Left renal pelvis (tissue), 4 donors: Measurements from ENCODE around the gene KPNA4. TPM values are rescaled to one million over a fixed set of nuclear protein-coding genes. Genes with fewer than 3 reads are reported as not detected.
"Not testable (repeated sequence)": the region's sequence is repeated elsewhere in the genome, so short reads cannot be mapped to it uniquely, and the experiment has no call there.

Experiments used
- DNase-seq, 4 donors: peaks; one replicate each; pipeline ENCODE4 v3.0.0-alpha.2; 2013; ENCODE audit warnings: low read depth in 4 of 4, low spot score in 3 of 4
- polyA plus RNA-seq, 4 donors: library from polyadenylated mRNA; unstranded; fragments of 120-200 nt; gene quantifications; one replicate each; pipeline ENCODE4 v1.2.1, GENCODE V29; 2013; ENCODE audit not compliant: insufficient read length in 4 of 4

The KPNA4 gene
- polyA plus RNA-seq, 4 donors, result 63.5 to 89.7 (median 77.3) TPM

DNA sequence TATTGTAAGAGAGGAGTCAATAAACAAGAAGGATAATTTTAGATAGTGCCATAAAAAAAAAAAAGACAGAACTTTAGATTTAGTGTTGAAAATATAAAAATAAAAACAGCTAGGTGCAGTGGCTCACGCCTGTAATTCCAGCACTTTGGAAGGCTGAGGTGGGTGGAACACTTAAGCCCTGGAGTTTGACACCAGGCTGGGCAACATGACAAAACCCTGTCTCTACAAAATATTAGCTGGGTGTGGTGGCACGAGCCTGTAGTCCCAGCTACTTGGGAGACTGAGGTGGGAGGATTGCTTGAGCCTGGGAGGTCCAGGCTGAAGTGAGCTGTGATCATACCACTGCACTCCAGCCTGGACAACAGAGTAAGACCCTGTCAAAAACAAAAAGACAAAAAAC, 49.0 kb downstream of the KPNA4 start:
- DNase-seq, result not testable (repeated sequence)

DNA sequence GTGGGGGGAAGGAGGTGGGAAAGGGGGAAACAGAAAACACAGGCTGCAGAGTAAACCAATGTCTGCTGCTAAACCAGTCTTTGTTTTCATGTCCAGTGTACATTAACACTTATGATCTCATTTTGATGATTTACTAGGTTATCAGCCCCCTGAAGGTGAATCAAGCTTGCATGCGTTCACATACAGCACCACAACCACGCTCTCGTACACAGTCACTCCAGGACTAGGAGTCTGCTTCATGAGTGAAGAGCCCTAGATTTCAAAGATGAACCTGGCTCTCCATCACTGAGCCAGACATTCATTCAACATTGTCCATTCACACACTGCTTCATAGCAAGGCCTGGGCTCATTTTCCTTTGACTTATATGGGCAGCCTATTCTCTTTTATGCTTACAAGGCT, 64.0 kb downstream of the KPNA4 start:
- no peak for DNase-seq

DNA sequence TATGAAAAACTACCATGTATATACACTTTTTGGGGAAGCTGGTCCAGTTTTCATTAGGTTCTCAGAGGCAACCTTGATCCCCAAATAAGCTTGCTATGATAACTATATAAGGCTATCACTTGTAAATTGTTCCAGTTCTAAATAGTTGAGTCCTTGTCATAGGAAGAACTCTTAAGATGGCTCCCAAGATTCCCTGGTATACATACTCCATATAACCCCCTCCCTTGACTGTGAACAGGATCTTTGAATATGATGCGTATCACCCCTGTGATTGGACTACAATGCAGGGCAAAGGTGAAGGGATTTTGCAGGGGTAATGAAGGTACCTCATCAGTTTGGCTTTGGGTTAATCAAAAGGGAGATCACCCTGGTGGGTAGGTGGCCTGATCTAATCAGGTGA, 67.2 kb downstream of the KPNA4 start:
- no peak for DNase-seq

DNA sequence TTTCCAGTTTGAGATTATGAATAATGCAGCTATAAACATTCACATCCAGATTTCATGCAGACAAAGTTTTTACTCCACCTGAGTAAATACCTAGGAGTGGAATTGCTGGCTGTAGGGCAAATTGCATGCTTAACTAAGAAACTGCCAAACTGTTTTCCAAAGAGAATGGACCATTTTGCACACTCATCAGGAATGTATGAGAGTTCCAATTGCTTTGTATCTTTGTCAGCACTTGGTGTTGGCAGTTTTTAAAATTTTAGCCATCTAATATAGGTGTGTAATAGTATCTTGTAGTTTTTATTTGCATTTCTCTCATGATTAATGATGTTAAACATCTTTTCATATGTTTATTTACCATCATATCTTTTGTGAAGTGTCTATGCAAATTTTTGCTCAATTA, 75.2 kb downstream of the KPNA4 start:
- DNase-seq, result no peak

DNA sequence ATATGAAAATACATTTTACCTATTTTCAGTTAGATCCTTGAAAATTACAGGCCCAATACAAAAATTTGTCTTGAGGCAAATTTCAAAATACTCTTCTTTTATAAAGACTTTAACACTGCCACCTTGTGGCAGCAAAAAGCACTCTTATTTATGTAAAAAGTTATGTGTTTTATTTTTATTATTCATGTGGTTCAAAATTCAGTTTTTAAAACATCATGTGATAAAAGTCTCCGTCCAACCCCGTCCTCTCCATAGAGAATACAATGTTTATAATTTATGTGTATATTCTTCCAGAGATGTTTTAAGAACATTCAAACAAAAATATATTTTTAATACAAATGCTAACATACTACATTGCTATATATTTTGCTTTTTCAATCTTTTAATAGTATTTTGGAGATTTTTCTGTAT, 78.9 kb downstream of the KPNA4 start:
- no peak for DNase-seq

DNA sequence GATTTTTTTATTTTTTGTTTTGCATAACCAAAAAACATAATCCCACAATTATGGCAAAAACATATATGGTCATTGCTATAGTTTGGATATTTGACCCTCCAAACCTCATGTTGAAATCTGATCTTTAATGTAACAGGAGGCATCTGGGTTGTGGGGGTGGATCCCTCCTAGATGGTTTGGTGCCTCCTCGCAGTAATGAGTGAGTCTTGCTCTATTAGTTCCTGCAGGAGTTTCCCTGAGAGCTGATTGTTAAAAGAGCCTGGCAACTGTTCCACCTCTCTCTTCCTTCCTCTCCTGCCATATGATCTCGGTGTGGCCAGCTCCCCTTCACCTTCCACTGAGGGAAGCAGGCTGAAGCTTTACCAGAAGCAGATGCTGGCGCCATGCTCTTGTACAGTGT, 82.6 kb downstream of the KPNA4 start:
- no peak for DNase-seq

DNA sequence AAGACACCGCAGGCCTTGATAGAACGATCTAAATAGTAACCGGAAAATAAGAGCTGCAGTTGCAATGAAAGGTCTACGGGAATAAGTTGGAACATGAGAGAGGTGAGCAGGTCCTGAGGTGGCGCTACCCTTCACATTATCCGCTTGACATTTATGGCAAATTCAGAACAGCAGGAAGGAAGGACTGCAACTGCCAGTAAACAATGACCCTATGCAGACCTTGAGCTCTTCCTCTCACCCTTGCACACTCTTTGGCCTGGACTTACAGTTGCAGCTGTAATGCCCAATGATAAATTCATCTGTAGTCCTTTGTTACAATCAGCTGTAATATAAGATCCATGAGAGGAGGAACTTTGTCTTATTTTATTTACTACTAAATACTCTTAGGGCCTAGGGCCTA, 83.5 kb downstream of the KPNA4 start:
- no peak for DNase-seq

DNA sequence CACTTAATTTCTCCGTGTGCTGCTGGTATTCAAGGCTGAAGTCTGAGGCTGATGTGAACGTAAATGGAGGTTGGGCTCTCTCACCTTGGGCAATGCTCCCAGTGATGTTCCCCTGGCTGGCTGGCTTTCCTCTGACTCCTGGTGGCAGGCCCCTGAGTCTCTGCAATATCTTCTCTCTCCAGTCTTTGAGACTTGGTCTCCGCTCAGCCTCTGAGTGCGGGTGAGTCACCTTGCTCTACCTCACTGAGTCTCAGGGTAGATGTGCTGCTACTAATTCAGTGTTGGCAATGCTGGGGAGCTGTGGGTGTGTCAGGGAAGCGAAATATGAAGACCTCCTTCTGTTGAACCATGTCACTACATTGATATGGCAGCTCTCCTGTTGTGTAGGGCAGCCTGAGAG, 84.4 kb downstream of the KPNA4 start:
- no peak for DNase-seq

DNA sequence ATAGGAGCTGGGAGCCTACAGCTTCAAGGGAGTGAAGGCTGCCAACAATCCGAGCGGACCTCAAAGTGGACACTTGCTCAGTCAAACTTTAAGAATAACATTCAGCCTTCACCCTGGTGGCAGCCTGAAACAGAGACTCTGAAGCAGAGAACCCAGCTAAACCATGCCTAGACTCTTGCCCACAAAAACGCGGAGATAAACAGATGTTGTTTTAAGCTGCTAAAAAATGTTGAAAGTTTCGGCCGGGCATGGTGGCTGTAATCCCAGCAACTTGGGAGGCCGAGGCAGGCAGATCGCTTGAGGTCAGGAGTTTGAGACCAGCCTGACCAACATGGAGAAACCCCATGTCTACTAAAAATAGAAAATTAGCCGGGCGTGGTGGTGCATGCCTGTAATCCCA, 86.0 kb downstream of the KPNA4 start:
- no peak for DNase-seq

DNA sequence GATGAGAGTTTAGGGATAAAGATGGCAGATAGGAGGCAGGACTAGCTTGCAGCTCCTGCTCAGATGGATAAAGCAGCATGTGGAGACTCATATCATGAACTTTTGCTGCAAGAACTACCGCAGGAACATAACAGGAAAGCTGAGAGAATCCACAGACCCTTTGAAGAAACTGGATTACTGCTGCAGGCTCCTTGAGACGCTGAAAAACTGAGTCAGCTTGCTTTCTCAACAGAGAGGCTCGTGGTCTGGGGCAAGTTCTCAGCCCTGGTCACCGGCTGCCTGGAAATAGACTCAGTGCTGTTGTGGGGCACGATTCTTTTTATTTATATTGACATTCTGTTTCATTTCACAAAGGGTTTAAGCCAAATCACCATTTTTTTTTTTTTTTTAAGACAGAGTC, 87.0 kb downstream of the KPNA4 start:
- DNase-seq, result no peak

DNA sequence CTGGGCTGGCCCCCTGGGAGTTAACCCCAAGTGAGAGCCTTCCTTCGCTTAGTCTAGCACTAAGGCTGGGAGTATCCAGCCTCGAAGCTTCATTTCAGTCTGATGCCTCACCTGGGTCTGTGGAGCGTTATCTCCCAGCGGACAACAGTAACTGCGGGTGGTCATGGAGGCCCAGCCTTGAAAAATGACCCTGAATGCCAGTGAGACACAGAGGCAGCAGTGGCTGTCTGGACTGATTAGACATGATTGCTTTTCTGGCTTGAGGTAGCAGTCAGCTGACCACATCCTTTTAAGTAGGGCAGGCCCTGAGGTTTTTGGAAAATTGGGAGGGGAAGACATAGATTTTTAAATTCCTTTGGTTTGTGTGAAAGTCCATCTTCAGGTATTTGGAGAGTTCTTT, 87.6 kb downstream of the KPNA4 start:
- DNase-seq, result no peak

DNA sequence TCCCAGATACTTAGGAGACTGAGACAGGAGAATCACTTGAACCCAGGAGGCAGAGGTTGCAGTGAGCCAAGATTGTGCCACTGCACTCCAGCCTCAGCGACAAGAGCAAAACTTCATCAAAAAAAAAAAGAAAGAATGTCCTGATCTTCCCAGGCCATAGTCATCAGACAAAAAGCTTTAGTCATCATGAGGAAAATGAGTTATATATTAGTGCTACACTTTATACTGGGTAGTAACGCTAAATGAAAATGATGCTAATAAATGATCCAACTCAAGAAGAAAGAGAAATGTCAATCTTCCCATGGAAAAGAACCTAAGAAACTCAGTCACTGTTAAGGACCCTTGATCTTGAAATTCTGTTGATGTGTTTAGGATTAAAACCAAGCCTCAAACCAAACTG, 89.5 kb downstream of the KPNA4 start:
- DNase-seq, result no peak

DNA sequence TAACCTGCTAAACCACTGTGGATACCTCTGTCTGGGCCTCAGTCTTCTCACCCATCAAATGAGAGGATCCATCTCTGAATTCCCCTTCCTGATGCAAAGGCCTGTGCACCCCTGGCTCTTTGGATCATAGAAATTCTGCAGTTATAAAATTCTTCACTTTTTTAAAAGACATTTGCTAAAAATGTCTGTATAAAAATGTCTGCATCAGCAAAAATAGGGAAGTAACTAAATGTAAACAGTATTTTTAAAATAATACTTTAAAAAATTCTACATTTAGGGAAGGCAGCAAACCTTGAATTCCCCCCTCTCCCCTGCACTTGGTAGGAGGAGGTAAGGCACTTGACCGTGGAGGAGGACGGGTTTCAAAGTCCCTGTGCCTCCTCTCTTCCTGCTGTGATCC, 90.2 kb downstream of the KPNA4 start:
- DNase-seq, result no peak

DNA sequence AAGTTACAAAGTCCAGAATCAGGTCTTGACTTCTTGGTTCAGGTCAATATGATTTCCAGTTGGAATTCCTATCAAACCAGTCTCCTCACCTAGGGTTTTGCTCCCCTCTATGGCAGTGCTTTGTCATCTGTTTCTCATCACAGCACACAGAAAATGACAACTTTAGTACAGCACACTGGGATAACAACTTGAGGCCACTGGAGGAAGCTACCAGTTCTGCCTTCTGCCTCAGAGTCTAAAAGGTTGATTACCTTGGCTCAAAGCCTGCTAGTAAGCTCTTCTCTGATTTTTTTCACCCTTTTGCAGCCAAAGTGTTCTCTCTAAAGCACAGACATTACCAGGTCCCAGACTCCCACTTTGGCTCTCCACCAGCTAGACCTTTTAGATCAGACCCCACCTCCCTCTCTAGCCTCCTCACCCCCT, 90.9 kb downstream of the KPNA4 start:
- DNase-seq, result no peak

DNA sequence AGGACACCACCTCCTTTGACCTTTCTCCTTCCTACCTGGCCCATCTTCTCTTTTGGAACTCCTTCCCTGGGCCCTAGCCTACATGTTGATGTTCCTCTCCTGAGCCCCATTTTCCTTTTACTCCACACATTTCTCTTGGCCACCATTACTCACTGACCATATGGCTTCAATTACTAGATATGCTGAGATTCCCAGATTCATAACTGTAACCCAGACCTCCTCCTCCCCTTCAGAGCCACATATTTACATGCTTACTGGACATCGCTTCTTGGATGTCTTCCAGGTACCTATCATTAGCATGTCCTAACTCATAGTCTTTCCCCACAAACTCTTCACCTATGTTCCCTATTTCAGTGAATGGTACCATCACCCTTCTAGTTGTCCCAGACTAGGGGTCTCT, 91.4 kb downstream of the KPNA4 start:
- no peak for DNase-seq

DNA sequence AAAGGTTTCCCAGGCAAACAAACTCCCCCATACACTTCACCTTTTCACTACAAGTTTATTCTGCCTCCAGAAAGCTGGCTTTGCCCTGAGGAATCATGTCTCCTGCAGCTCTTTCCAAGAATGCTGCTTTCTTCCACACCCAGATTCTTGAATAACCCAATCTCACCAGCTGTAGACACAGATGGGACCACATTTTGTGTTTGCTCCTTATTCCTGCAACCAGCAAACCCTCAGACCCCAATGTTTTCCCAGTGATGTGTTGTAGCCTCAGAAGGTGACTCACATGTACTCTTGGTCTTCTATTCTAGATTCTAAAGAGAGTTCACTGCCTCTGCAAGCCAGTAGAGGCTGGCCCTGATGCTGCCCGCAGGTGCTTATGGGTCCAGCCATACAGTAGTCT, 92.2 kb downstream of the KPNA4 start:
- DNase-seq, result no peak

DNA sequence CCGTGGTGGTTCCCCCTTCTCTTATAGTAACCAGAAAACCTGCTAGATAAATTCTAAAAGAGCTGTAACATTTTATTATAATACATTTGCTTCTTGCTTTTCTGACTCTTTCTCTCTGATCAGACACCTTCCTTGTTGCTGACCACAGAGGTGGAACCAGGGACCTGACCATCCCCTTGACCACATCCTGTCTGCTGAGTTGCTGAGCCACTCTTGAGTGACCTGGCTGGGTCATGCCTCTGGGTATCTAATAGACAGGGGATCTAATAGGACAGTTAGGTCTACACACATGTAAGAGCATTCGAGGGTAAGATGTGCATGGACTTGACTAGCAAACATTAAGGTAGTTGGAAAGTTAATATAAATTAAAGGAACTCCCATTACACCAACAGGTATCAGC, 93.0 kb downstream of the KPNA4 start:
- no peak for DNase-seq

DNA sequence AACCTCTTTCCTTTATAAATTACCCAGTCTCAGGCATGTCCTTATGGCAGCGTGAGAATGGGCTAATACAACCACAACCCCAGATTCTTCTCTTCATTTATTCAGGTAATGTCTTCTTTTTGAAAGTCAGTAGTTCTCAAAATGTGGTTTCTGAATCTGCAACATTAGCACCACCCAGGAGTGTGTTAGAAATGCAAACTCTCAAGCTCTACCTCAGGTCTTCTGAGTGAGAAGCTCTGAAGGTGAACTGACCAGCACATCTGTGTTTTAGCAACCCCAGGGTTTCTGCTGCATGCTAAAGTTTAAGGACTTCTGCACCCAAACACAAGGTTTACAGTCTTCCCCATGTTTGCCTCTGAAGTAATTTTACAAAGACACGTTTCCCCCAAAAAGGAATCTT, 93.5 kb downstream of the KPNA4 start:
- no peak for DNase-seq

DNA sequence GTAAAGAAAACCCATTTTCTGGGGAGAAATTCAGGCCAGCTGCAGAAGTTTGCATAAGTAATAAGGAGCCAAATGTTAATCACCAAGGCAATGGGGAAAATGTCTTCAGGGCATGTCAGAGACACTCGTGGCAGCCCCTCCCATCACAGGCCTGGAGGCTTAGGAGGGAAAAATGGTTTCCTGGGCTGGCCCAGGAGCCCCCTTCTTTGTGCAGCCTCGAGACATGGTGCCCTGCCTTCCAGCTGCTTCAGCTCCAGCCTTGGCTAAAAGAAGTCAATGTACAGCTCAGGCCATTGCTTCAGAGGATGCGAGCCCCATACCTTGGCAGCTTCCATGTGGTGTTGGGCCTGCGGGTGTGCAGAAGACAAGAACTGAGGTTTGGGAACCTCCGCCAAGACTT, 95.2 kb downstream of the KPNA4 start:
- DNase-seq, result no peak

DNA sequence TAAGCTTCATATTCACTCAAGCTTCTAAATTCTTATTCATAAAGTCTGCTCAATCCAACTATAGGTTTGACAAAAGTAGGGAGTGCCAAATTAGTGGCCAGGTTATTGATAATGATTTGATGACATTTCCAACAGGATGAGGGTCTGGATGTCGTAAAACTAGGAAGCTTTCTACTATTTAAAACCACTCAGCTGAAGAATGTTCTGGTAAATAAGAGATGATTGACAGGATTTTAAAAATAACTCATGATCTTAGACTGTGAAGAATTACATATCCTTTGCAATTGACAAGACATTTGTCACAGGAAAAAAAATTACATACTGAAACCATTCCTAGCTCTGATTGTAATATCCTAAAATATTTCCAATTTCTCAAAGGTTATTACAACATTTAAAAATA, 100.4 kb downstream of the KPNA4 start:
- DNase-seq, result no peak

DNA sequence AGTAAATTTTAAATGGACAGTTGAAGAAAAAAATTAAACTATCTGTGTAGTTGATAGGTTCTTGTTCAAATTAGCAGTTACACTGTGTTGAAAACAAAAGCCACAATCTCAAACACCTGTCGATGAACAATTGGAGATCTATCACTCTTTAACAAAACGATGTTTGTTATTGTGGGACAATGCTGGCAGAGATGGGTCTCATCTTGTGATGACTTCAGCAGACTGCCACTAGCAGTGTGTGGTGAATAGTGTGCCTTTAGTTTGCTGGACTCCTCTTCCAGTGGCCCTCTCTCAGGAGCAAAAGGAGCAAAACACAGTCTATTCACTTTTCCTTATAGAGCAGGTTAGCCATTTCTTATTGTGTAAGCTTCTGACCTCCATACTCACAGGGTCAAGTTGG, 101.0 kb downstream of the KPNA4 start:
- no peak for DNase-seq

DNA sequence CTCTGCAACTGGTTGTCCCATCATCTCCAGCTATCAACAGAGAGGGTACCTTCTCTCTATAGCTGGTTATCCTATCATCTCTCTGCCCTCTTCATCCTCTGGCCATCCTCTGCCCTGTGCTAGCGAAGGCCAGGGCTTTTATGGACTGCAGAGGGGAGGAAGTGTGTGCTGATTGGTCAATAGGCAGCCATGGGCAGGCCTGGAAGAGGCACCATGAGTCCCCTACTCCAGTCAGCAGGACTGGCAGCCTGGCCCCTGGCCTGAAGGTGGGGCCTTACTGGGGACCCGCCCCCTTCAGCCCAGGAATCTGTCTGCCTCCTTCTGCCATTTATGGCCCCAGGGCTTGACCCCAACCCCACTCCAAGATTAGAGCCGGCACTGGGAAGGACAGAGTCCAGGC, 105.3 kb downstream of the KPNA4 start:
- no peak for DNase-seq

DNA sequence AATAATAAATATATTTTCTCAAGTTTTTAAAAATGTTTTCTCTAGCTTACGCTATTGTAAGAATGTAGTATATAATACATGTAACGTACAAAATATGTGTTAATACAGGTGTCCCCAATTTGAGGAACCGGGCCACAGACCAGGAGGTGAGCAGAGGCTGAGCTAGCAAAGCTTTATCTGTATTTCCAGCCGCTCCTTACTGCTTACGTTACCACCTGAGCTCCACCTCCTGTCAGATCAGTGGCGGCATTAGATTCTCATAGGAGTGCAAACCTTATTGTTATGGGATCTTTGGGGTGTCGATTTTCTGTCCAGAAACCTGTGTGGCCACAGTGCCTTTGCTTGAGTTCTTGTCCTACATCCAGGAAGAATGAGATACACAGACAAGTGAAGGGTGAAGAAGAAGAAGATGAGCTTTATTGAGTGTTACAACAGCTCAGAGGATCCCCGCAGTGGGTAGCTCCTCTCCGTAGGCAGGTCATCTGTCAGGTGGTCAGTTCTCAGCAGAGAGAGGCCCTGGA, 105.9 kb downstream of the KPNA4 start:
- no peak for DNase-seq

DNA sequence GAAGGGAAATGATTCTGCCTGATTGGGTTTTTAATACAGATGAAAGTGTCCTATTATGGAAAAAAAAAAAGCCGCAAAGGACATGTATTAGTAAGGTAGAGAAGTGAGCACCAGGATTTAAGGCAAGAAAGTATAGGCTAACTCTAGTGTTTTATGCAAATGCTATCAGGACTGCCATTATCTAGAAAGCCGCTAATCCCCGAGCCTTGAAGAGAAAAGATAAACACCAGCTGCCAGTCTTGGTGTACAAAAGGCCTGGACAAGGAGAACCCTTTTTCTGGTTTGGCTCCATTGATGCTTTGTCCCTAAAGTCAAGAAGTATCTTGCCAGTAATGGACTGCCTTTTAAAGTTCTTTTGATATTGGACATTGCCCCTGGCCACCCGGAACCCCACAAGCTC, 107.2 kb downstream of the KPNA4 start:
- no peak for DNase-seq
